Measurements from ENCODE around the gene ECE2. TPM values are rescaled to one million over a fixed set of nuclear protein-coding genes. Genes with fewer than 3 reads are reported as not detected.
A peak's percentile ranks its signal among the peaks of the same experiment; 100 is the strongest.
"Not testable (repeated sequence)": the region's sequence is repeated elsewhere in the genome, so short reads cannot be mapped to it uniquely, and the experiment has no call there.

The ECE2 gene
- total and polyA plus RNA-seq, 4 donors = not detected

DNA sequence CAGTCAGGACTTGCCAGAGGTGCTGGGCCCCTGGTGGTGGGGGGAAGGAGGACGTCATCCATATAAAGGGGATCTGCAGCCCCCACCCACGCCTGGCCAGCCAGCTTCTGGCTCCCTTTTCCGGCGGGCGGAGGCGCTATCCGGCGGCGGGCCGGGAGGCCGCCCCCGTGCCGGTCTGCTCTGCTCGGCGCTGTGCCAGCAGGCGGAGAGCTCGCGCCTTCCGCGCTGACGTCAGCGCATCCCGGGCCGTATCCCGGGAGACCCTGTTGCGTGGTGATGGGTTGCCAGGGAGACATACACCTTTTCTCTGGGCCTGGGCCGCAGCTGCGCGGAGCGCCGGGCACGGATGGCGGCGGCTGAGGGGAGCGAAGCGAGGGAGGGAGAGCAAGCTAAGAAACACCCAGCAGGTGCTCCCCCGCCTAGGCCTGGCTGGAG is 62.7 kb downstream of the ECE2 start:
- Histone ChIP-seq H3K4me1 (ENCODE audit: control insufficient read depth in 1 of 2, insufficient read depth in 2 of 2, low read length in 2 of 2) (no peaks in the 10 kb centered on the region), H3K9me3 (ENCODE audit: control insufficient read depth, low read length) (no peaks in the 10 kb centered on the region), H3K27ac (ENCODE audit: low read depth in 1 of 2, low read length in 2 of 2) (peak overlapping the region; percentile 23 to 94), H3K4me3 (ENCODE audit: low read length in 2 of 2) (peak overlapping the region in 1 of 2 donors; percentile 27), H3K36me3 (ENCODE audit: control insufficient read depth in 1 of 2, insufficient read depth in 2 of 2, low read length in 1 of 2) (peaks cover 0 to 2% of the 10 kb centered on the region in 2 donors), H3K27me3 (ENCODE audit: control insufficient read depth in 1 of 2, insufficient read depth in 2 of 2, low read length in 1 of 2) (no peaks in the 10 kb centered on the region)
- peak; percentile 89 to 97 for DNase-seq
- 6 to 7% methylated on average over 32 to 37 of the region's 37 CpGs for WGBS, 2 donors
- intact Hi-C loops (cut with DNase I) = loop anchor here in 1 of 2 donors (2.0 kb wide), 1 partner anchor 22 kb away; the partner anchor contains the start of genes CLCN2 and POLR2H
- ATAC-seq (ENCODE audit: low FRiP score) = peak; percentile 64

DNA sequence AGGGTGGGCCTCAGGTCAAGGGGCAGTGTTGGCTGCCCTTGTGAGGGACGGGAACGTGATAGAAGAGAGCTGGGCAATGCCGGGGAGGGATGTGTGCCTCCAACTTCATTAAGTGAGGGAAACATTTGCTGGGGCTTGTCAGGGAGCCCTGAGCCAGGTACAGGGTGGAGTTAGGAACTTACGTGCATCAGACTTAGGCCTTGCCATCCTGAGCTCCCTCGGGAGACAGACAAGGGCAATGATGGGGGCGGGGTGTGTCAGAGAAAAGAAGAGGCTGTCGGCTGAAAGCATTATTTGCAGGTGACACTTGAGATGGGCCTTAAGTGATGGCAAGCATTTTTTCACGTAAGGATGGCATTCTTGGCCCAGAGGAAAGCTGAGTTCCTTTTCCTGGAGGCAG is 63.2 kb downstream of the ECE2 start:
- WGBS, 2 donors = 13 to 16% methylated on average over 8 of the region's 8 CpGs

DNA sequence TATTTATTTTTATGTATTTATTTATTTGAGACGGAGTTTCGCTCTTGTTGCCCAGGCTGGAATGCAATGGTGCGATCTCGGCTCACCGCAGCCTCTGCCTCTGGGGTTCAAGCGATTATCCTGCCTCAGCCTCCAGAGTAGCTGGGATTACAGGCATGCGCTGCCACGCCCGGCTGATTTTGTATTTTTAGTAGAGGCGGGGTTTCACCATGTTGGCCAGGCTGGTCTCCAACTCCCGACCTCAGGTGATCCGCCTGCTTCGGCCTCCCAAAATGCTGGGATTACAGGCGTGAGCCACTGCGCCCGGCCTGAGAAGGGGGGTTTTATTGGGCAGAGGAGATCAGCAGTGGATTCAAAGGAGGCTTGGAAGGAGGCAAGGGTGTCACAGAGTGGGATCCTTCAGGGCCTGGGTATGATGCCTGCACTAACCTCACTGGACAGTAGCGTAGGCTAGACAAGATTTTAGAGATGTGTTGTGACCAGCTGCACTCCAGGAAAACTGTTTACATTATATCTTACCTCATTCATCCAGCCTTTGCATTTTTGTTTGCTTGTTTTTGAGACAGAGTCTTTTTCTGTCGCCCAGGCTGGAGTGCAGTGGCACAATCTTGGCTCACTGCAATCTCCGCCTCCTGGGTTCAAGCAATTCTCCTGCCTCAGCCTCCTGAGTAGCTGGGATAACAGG is 63.8 kb downstream of the ECE2 start:
- not testable (repeated sequence) for H3K27me3 ChIP-seq (ENCODE audit: control insufficient read depth in 1 of 2, insufficient read depth in 2 of 2, low read length in 1 of 2); H3K9me3 ChIP-seq (ENCODE audit: control insufficient read depth, low read length); H3K4me3 ChIP-seq (ENCODE audit: low read length in 2 of 2); H3K4me1 ChIP-seq (ENCODE audit: control insufficient read depth in 1 of 2, insufficient read depth in 2 of 2, low read length in 2 of 2); ATAC-seq (ENCODE audit: low FRiP score); H3K36me3 ChIP-seq (ENCODE audit: control insufficient read depth in 1 of 2, insufficient read depth in 2 of 2, low read length in 1 of 2); H3K27ac ChIP-seq (ENCODE audit: low read depth in 1 of 2, low read length in 2 of 2); DNase-seq
- intact Hi-C loops (cut with DNase I) = loop anchor here in 1 of 2 donors (2.0 kb wide), 1 partner anchor 21 kb away; the partner anchor contains the start of genes CLCN2 and POLR2H
- 73 to 82% methylated on average over 19 of the region's 19 CpGs for WGBS, 2 donors

More for the DNA sequence above, 63.2 kb downstream of the ECE2 start:
- ATAC-seq (ENCODE audit: low FRiP score) (no peak), DNase-seq (peak in 1 of 2 donors; percentile 49)
- H3K27ac ChIP-seq (ENCODE audit: low read depth in 1 of 2, low read length in 2 of 2) = peak overlapping the region in 1 of 2 donors; percentile 49
- H3K9me3 ChIP-seq (ENCODE audit: control insufficient read depth, low read length) = no peaks in the 10 kb centered on the region
- intact Hi-C loops (cut with DNase I) = loop anchor here in 1 of 2 donors (2.0 kb wide), 1 partner anchor 22 kb away; the partner anchor contains the start of genes CLCN2 and POLR2H
- H3K36me3 ChIP-seq (ENCODE audit: control insufficient read depth in 1 of 2, insufficient read depth in 2 of 2, low read length in 1 of 2) = peaks cover 0 to 2% of the 10 kb centered on the region in 2 donors
- H3K4me1 ChIP-seq (ENCODE audit: control insufficient read depth in 1 of 2, insufficient read depth in 2 of 2, low read length in 2 of 2) = no peaks in the 10 kb centered on the region
- H3K27me3 ChIP-seq (ENCODE audit: control insufficient read depth in 1 of 2, insufficient read depth in 2 of 2, low read length in 1 of 2) = no peaks in the 10 kb centered on the region
- H3K4me3 ChIP-seq (ENCODE audit: low read length in 2 of 2) = peak overlapping the region in 1 of 2 donors; percentile 27

DNA sequence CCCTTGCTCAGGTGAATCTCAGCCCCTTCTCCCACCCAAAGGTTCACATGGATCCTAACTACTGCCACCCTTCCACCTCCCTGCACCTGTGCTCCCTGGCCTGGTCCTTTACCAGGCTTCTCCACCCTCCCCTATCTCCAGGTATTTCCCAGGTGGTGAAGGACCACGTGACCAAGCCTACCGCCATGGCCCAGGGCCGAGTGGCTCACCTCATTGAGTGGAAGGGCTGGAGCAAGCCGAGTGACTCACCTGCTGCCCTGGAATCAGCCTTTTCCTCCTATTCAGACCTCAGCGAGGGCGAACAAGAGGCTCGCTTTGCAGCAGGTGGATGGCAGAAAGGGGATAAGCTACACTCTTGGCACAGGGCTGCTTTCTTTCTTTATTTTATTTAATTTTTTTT is 66.1 kb downstream of the ECE2 start:
- WGBS, 2 donors = 85 to 87% methylated on average over 7 of the region's 7 CpGs
- Histone ChIP-seq H3K9me3 (ENCODE audit: control insufficient read depth, low read length) (no peaks in the 10 kb centered on the region), H3K27me3 (ENCODE audit: control insufficient read depth in 1 of 2, insufficient read depth in 2 of 2, low read length in 1 of 2) (no peaks in the 10 kb centered on the region), H3K4me3 (ENCODE audit: low read length in 2 of 2) (no peak overlapping the region), H3K27ac (ENCODE audit: low read depth in 1 of 2, low read length in 2 of 2) (no peak overlapping the region), H3K36me3 (ENCODE audit: control insufficient read depth in 1 of 2, insufficient read depth in 2 of 2, low read length in 1 of 2) (peaks cover 0 to 6% of the 10 kb centered on the region in 2 donors), H3K4me1 (ENCODE audit: control insufficient read depth in 1 of 2, insufficient read depth in 2 of 2, low read length in 2 of 2) (no peaks in the 10 kb centered on the region)
- peak in 1 of 2 donors; percentile 42 for DNase-seq
- no peak for ATAC-seq (ENCODE audit: low FRiP score)
- intact Hi-C loops (cut with DNase I) = no loop called here

Small RNAs within 50 kb of the gene (microRNA-seq; reads per million reads assigned to microRNA genes)
- gene MIR1224 = 0 to 3.0 reads per million in 2 donors

Other genes starting within 250 kb of the ECE2 start
- not detected for gene HTR3D, start 244.3 kb upstream of the ECE2 start, total RNA-seq
- not detected for gene HTR3D, start 244.3 kb upstream of the ECE2 start, polyA plus RNA-seq
- gene HTR3C, start 223.0 kb upstream of the ECE2 start, total RNA-seq = not detected
- gene HTR3C, start 223.0 kb upstream of the ECE2 start, polyA plus RNA-seq = not detected
- gene HTR3E, start 179.0 kb upstream of the ECE2 start, total RNA-seq = not detected
- gene HTR3E, start 179.0 kb upstream of the ECE2 start, polyA plus RNA-seq = not detected
- gene EIF2B5, start 140.7 kb upstream of the ECE2 start, total RNA-seq = 10 to 100 TPM; 32.2 to 32.9 TPM
- 10 to 100 TPM; 24.3 to 53.1 TPM for gene EIF2B5, start 140.7 kb upstream of the ECE2 start, polyA plus RNA-seq
- 10 to 100 TPM; 66.7 to 77.1 TPM for gene DVL3, start 120.6 kb upstream of the ECE2 start, total RNA-seq
- 10 to 100 TPM; 13.5 to 55.6 TPM for gene DVL3, start 120.6 kb upstream of the ECE2 start, polyA plus RNA-seq
- gene AP2M1, start 101.2 kb upstream of the ECE2 start, total RNA-seq = 100 to 1,000 TPM; 249 to 250 TPM
- gene AP2M1, start 101.2 kb upstream of the ECE2 start, polyA plus RNA-seq = 100 to 1,000 TPM; 234 to 237 TPM
- gene ABCF3, start 89.8 kb upstream of the ECE2 start, total RNA-seq = 10 to 100 TPM; 44.1 to 57.1 TPM
- 10 to 100 TPM; 30.1 to 75.6 TPM for gene ABCF3, start 89.8 kb upstream of the ECE2 start, polyA plus RNA-seq
- gene VWA5B2, start 46.4 kb upstream of the ECE2 start, total RNA-seq = not detected
- gene VWA5B2, start 46.4 kb upstream of the ECE2 start, polyA plus RNA-seq = under 1 TPM in 1 of 2 donors, not detected in 1; 0.10 TPM
- 10 to 100 TPM; 19.4 to 23.9 TPM for gene ALG3, start 27.1 kb upstream of the ECE2 start, total RNA-seq
- 10 to 100 TPM; 12.5 to 30.7 TPM for gene ALG3, start 27.1 kb upstream of the ECE2 start, polyA plus RNA-seq
- 1 to 10 TPM; 1.5 to 1.8 TPM for gene EEF1AKMT4, start 26.4 kb upstream of the ECE2 start, total RNA-seq
- 1 to 10 TPM in 1 of 2 donors, under 1 TPM in 1; 0.41 to 3.0 TPM for gene EEF1AKMT4, start 26.4 kb upstream of the ECE2 start, polyA plus RNA-seq
- under 1 TPM; 0.26 to 0.36 TPM for gene CAMK2N2, start 14.5 kb upstream of the ECE2 start, total RNA-seq
- gene CAMK2N2, start 14.5 kb upstream of the ECE2 start, polyA plus RNA-seq = not detected
- gene PSMD2, start 23.2 kb downstream of the ECE2 start, total RNA-seq = 100 to 1,000 TPM; 139 to 143 TPM
- gene PSMD2, start 23.2 kb downstream of the ECE2 start, polyA plus RNA-seq = 100 to 1,000 TPM; 116 to 139 TPM
- gene EIF4G1, start 38.6 kb downstream of the ECE2 start, total RNA-seq = 100 to 1,000 TPM; 234 to 285 TPM
- gene EIF4G1, start 38.6 kb downstream of the ECE2 start, polyA plus RNA-seq = 100 to 1,000 TPM in 1 of 2 donors, 10 to 100 TPM in 1; 72.8 to 140 TPM
- gene FAM131A, start 61.6 kb downstream of the ECE2 start, total RNA-seq = 10 to 100 TPM; 28.2 to 40.6 TPM
- gene FAM131A, start 61.6 kb downstream of the ECE2 start, polyA plus RNA-seq = 10 to 100 TPM; 10.6 to 27.1 TPM
- 1 to 10 TPM; 4.1 to 6.5 TPM for gene CLCN2, start 85.6 kb downstream of the ECE2 start, total RNA-seq
- gene CLCN2, start 85.6 kb downstream of the ECE2 start, polyA plus RNA-seq = 10 to 100 TPM in 1 of 2 donors, 1 to 10 TPM in 1; 4.3 to 14.5 TPM
- gene POLR2H, start 85.7 kb downstream of the ECE2 start, total RNA-seq = 10 to 100 TPM; 43.9 to 59.3 TPM
- 100 to 1,000 TPM in 1 of 2 donors, 10 to 100 TPM in 1; 55.3 to 151 TPM for gene POLR2H, start 85.7 kb downstream of the ECE2 start, polyA plus RNA-seq
- gene THPO, start 102.2 kb downstream of the ECE2 start, total RNA-seq = 1 to 10 TPM in 1 of 2 donors, under 1 TPM in 1; 0.65 to 1.2 TPM
- gene THPO, start 102.2 kb downstream of the ECE2 start, polyA plus RNA-seq = under 1 TPM; 0.15 to 0.75 TPM
- gene CHRD, start 104.0 kb downstream of the ECE2 start, total RNA-seq = 10 to 100 TPM; 12.0 to 46.5 TPM
- gene CHRD, start 104.0 kb downstream of the ECE2 start, polyA plus RNA-seq = 10 to 100 TPM in 1 of 2 donors, under 1 TPM in 1; 0.38 to 11.9 TPM

All from aorta (tissue), 5 donors.